Measurements from ENCODE around the gene KIRREL2.

KIRREL2 gene

GRCh38 chr19:35863018-35863417 is 6.3 kb downstream of the KIRREL2 start:
- H3K4me3 ChIP-seq (ENCODE audit: low read length) = no peak overlapping the region
- H3K79me2 ChIP-seq (ENCODE audit: low read length) = no peaks in the 10 kb centered on the region
- H3K27ac ChIP-seq (ENCODE audit: low read length) = no peak overlapping the region
- TF ChIP-seq CTCF (IDR thresholded peaks at IDR 0.05; ENCODE audit: low read depth, low read length) (no peak), EZH2phosphoT487 (IDR thresholded peaks at IDR 0.05; ENCODE audit: low read depth) (no peak)
- no peaks in the 10 kb centered on the region; the same call in 1 of the 2 replicates for H3K9me3 ChIP-seq (ENCODE audit: insufficient read depth, low read length)
- H3K9ac ChIP-seq (ENCODE audit: low read length) = no peak overlapping the region
- H3K27me3 ChIP-seq (ENCODE audit: low read depth, low read length) = no peaks in the 10 kb centered on the region
- H3K4me1 ChIP-seq (ENCODE audit: low read length) = no peaks in the 10 kb centered on the region
- no peak overlapping the region for H2AFZ ChIP-seq (ENCODE audit: low read depth, low read length)
- H3K4me2 ChIP-seq (ENCODE audit: low read length) = no peak overlapping the region
- H3K36me3 ChIP-seq (replicated peaks; ENCODE audit: low read depth, low read length) = peaks cover 3% of the 10 kb centered on the region
- H4K20me1 ChIP-seq (ENCODE audit: insufficient read depth, low read length) = no peaks in the 10 kb centered on the region

DNA sequence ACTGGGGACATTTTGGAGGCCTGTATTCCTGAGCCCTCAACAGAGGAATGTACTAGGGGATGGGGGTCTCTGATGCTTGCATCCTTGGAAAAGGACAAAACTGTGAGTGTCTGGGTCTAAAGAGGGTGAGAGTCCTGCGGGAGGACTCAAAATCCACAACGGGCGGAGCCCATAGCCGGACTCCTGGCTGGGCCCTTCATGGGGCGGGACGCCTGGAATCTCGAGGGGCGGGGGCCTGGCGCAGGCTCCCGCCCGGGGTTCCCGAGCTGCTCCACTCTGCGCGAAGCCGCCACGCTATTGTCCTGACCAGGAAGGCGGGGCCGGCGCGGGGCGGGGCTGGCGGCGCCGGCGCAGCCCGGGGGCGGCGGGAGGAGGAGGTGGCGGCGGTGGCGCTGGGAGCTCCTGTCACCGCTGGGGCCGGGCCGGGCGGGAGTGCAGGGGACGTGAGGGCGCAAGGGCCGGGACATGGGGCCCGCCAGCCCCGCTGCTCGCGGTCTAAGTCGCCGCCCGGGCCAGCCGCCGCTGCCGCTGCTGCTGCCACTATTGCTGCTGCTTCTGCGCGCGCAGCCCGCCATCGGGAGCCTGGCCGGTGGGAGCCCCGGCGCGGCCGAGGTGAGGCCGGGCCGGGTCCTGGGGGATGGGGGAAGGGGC is 11.6 kb downstream of the KIRREL2 start, which contains the start of gene APLP1:
Gene APLP1 (plus strand): TSS at position 403 of the 651 bp plus-strand sequence. CDS start 63 bp downstream, at position 466.
- no peak within 1 kb of the TSS; the same call in 1 of the 2 replicates for H3K27ac ChIP-seq (ENCODE audit: low read length)
- H3K36me3 ChIP-seq (replicated peaks; ENCODE audit: low read depth, low read length) = no peaks in the 10 kb centered on the region
- 0 out of 2 replicates have a peak, but pooled peaks cover 2% of the 10 kb centered on the region for H3K4me1 ChIP-seq (ENCODE audit: low read length)
- no peaks in the 10 kb centered on the region for H3K79me2 ChIP-seq (ENCODE audit: low read length)
- TF ChIP-seq EZH2phosphoT487 (IDR thresholded peaks at IDR 0.05; ENCODE audit: low read depth) (no peak), CTCF (IDR thresholded peaks at IDR 0.05; ENCODE audit: low read depth, low read length) (no peak)
- peak within 1 kb of the TSS; percentile 32; the same call in 1 of the 2 replicates for H3K9ac ChIP-seq (ENCODE audit: low read length)
- H3K27me3 ChIP-seq (ENCODE audit: low read depth, low read length) = no peaks in the 10 kb centered on the region
- H4K20me1 ChIP-seq (ENCODE audit: insufficient read depth, low read length) = no peaks in the 10 kb centered on the region
- peak within 1 kb of the TSS; percentile 83 for H3K4me2 ChIP-seq (ENCODE audit: low read length)
- no peaks in the 10 kb centered on the region for H3K9me3 ChIP-seq (ENCODE audit: insufficient read depth, low read length)
- H2AFZ ChIP-seq (ENCODE audit: low read depth, low read length) = no peak within 1 kb of the TSS
- peak within 1 kb of the TSS; percentile 79 for H3K4me3 ChIP-seq (ENCODE audit: low read length)

GRCh38 chr19:35868823-35869326 is 12.2 kb downstream of the KIRREL2 start:
- peak overlapping the region; percentile 83 for H3K4me2 ChIP-seq (ENCODE audit: low read length)
- TF ChIP-seq CTCF (IDR thresholded peaks at IDR 0.05; ENCODE audit: low read depth, low read length) (no peak), EZH2phosphoT487 (IDR thresholded peaks at IDR 0.05; ENCODE audit: low read depth) (no peak)
- no peaks in the 10 kb centered on the region for H3K27me3 ChIP-seq (ENCODE audit: low read depth, low read length)
- peak overlapping the region; percentile 32; the same call in 1 of the 2 replicates for H3K9ac ChIP-seq (ENCODE audit: low read length)
- no peaks in the 10 kb centered on the region for H3K79me2 ChIP-seq (ENCODE audit: low read length)
- H3K36me3 ChIP-seq (replicated peaks; ENCODE audit: low read depth, low read length) = no peaks in the 10 kb centered on the region
- H4K20me1 ChIP-seq (ENCODE audit: insufficient read depth, low read length) = no peaks in the 10 kb centered on the region
- no peak overlapping the region for H2AFZ ChIP-seq (ENCODE audit: low read depth, low read length)
- H3K27ac ChIP-seq (ENCODE audit: low read length) = no peak overlapping the region
- H3K9me3 ChIP-seq (ENCODE audit: insufficient read depth, low read length) = no peaks in the 10 kb centered on the region
- H3K4me3 ChIP-seq (ENCODE audit: low read length) = peak overlapping the region; percentile 79
- 0 out of 2 replicates have a peak, but pooled peaks cover 2% of the 10 kb centered on the region for H3K4me1 ChIP-seq (ENCODE audit: low read length)

DNA sequence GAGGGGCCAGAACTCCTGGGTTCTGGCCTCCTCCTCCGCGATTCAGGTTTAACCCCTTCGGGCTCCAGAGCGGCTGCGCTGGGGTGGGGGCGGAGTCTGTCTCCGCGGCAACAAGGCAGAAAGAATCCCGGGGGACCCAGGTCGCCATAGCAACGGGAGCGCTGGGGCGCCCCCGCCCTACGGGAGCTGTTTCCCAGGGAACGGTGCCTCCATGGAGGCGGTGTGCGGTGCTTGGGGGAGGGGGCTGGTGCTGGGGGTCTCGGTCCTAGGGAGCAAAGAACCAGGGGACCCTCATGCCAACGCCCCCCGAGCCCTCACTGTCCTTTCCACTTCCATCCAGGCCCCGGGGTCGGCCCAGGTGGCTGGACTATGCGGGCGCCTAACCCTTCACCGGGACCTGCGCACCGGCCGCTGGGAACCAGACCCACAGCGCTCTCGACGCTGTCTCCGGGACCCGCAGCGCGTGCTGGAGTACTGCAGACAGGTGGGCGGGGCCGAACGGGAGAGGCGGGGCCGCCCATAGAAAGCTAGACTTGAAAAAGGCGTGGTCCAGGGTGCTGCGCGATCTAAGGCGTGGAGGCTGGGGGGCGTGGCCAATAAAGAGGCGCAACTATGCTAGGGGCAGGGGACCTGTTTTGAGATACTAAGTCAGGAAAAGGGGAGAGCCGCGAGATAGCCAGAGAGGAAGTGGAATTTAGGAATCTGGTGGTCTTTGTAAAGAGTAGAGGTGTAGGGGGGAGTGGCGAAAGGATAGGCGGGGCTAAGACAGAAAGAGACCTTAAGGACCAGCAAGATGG is 12.8 kb downstream of the KIRREL2 start:
- Histone ChIP-seq H2AFZ (ENCODE audit: low read depth, low read length) (peak overlapping the region; percentile 89), H3K4me1 (ENCODE audit: low read length) (0 out of 2 replicates have a peak, but pooled peaks cover 2% of the 10 kb centered on the region), H3K9ac (ENCODE audit: low read length) (peak overlapping the region; percentile 56)

More for the DNA sequence above, 12.8 kb downstream of the KIRREL2 start:
- H3K9me3 ChIP-seq (ENCODE audit: insufficient read depth, low read length) = no peaks in the 10 kb centered on the region
- no peaks in the 10 kb centered on the region for H4K20me1 ChIP-seq (ENCODE audit: insufficient read depth, low read length)
- no peaks in the 10 kb centered on the region for H3K27me3 ChIP-seq (ENCODE audit: low read depth, low read length)
- H3K4me2 ChIP-seq (ENCODE audit: low read length) = peak overlapping the region; percentile 83
- H3K27ac ChIP-seq (ENCODE audit: low read length) = peak overlapping the region; percentile 42
- no peaks in the 10 kb centered on the region for H3K36me3 ChIP-seq (replicated peaks; ENCODE audit: low read depth, low read length)
- no peak for TF ChIP-seq EZH2phosphoT487 (IDR thresholded peaks at IDR 0.05; ENCODE audit: low read depth)
- no peak for TF ChIP-seq CTCF (IDR thresholded peaks at IDR 0.05; ENCODE audit: low read depth, low read length)
- H3K79me2 ChIP-seq (ENCODE audit: low read length) = no peaks in the 10 kb centered on the region
- peak overlapping the region; percentile 79 for H3K4me3 ChIP-seq (ENCODE audit: low read length)
